ENCODE data around the gene DDIT4.

- TF ChIP-seq CTCF (IDR thresholded peaks at IDR 0.05), result no peak
- TF ChIP-seq POLR2A (IDR thresholded peaks at IDR 0.05), result peak; percentile 14 to 59
Measured at GRCh38 chr10:72319416-72320254, 45.9 kb downstream of the DDIT4 start.

All from adrenal gland (tissue), 5 donors.